Measurements from ENCODE around the gene SSH3.

SSH3 gene

GRCh38 chr11:67301951-67302516 lies 1.3 kb upstream of the SSH3 start:
- Histone ChIP-seq H3K27me3 (ENCODE audit: low read length) (no peaks in the 10 kb centered on the region), H3K4me3 (ENCODE audit: insufficient read depth, low read length, poor library complexity, severe bottlenecking) (no peak overlapping the region), H3K9me3 (ENCODE audit: insufficient read depth, low read length) (no peaks in the 10 kb centered on the region), H4K20me1 (ENCODE audit: low read depth, low read length) (no peaks in the 10 kb centered on the region), H3K36me3 (ENCODE audit: low read length) (no peaks in the 10 kb centered on the region; the same call in 1 of the 2 replicates), H3K9ac (ENCODE audit: low read length) (no peak overlapping the region), H3K27ac (ENCODE audit: low read depth, low read length) (no peak overlapping the region), H3K79me2 (ENCODE audit: insufficient read depth, low read length) (no peaks in the 10 kb centered on the region), H2AFZ (ENCODE audit: low read depth, low read length, severe bottlenecking) (no peak overlapping the region), H3K9me2 (replicated peaks; ENCODE audit: insufficient read depth, low read length) (no peaks in the 10 kb centered on the region), H3F3A (ENCODE audit: insufficient read depth) (no peaks in the 10 kb centered on the region), H3K4me2 (ENCODE audit: low read depth, low read length, poor library complexity, severe bottlenecking) (no peak overlapping the region)
- TF ChIP-seq CTCF (IDR thresholded peaks at IDR 0.05; ENCODE audit: insufficient read depth, low read length, poor library complexity, severe bottlenecking) (no peak), EZH2phosphoT487 (conservative IDR thresholded peaks at IDR 0.05; ENCODE audit: low read length) (no peak)

GRCh38 chr11:67302571-67303131 lies 679 bp upstream of the SSH3 start:
- Histone ChIP-seq H4K20me1 (ENCODE audit: low read depth, low read length) (no peaks in the 10 kb centered on the region), H3K9me2 (replicated peaks; ENCODE audit: insufficient read depth, low read length) (no peaks in the 10 kb centered on the region), H3F3A (ENCODE audit: insufficient read depth) (no peaks in the 10 kb centered on the region), H3K36me3 (ENCODE audit: low read length) (no peaks in the 10 kb centered on the region; the same call in 1 of the 2 replicates), H3K9me3 (ENCODE audit: insufficient read depth, low read length) (no peaks in the 10 kb centered on the region), H3K4me2 (ENCODE audit: low read depth, low read length, poor library complexity, severe bottlenecking) (no peak overlapping the region), H3K4me3 (ENCODE audit: insufficient read depth, low read length, poor library complexity, severe bottlenecking) (no peak overlapping the region), H3K27ac (ENCODE audit: low read depth, low read length) (no peak overlapping the region), H3K27me3 (ENCODE audit: low read length) (no peaks in the 10 kb centered on the region), H2AFZ (ENCODE audit: low read depth, low read length, severe bottlenecking) (no peak overlapping the region), H3K9ac (ENCODE audit: low read length) (no peak overlapping the region), H3K79me2 (ENCODE audit: insufficient read depth, low read length) (no peaks in the 10 kb centered on the region)
- TF ChIP-seq EZH2phosphoT487 (conservative IDR thresholded peaks at IDR 0.05; ENCODE audit: low read length) (no peak), CTCF (IDR thresholded peaks at IDR 0.05; ENCODE audit: insufficient read depth, low read length, poor library complexity, severe bottlenecking) (no peak)

GRCh38 chr11:67303835-67304411 lies 593 bp downstream of the SSH3 start:
- Histone ChIP-seq H3K4me3 (ENCODE audit: insufficient read depth, low read length, poor library complexity, severe bottlenecking) (no peak overlapping the region), H3K4me2 (ENCODE audit: low read depth, low read length, poor library complexity, severe bottlenecking) (no peak overlapping the region), H3K9ac (ENCODE audit: low read length) (no peak overlapping the region), H4K20me1 (ENCODE audit: low read depth, low read length) (no peaks in the 10 kb centered on the region), H2AFZ (ENCODE audit: low read depth, low read length, severe bottlenecking) (no peak overlapping the region), H3K36me3 (ENCODE audit: low read length) (no peaks in the 10 kb centered on the region), H3K79me2 (ENCODE audit: insufficient read depth, low read length) (no peaks in the 10 kb centered on the region), H3K9me3 (ENCODE audit: insufficient read depth, low read length) (no peaks in the 10 kb centered on the region), H3K27me3 (ENCODE audit: low read length) (no peaks in the 10 kb centered on the region), H3K9me2 (replicated peaks; ENCODE audit: insufficient read depth, low read length) (no peaks in the 10 kb centered on the region), H3K27ac (ENCODE audit: low read depth, low read length) (no peak overlapping the region), H3F3A (ENCODE audit: insufficient read depth) (no peaks in the 10 kb centered on the region)
- no peak for TF ChIP-seq EZH2phosphoT487 (conservative IDR thresholded peaks at IDR 0.05; ENCODE audit: low read length)

GRCh38 chr11:67304511-67305113 lies 1.3 kb downstream of the SSH3 start:
- H3F3A ChIP-seq (ENCODE audit: insufficient read depth) = no peaks in the 10 kb centered on the region
- no peak overlapping the region for H3K4me2 ChIP-seq (ENCODE audit: low read depth, low read length, poor library complexity, severe bottlenecking)
- H3K9me3 ChIP-seq (ENCODE audit: insufficient read depth, low read length) = no peaks in the 10 kb centered on the region
- no peak for TF ChIP-seq CTCF (IDR thresholded peaks at IDR 0.05; ENCODE audit: insufficient read depth, low read length, poor library complexity, severe bottlenecking)
- TF ChIP-seq EZH2phosphoT487 (conservative IDR thresholded peaks at IDR 0.05; ENCODE audit: low read length) = no peak
- H3K9me2 ChIP-seq (replicated peaks; ENCODE audit: insufficient read depth, low read length) = no peaks in the 10 kb centered on the region
- H3K27ac ChIP-seq (ENCODE audit: low read depth, low read length) = no peak overlapping the region
- H2AFZ ChIP-seq (ENCODE audit: low read depth, low read length, severe bottlenecking) = no peak overlapping the region
- no peaks in the 10 kb centered on the region for H3K36me3 ChIP-seq (ENCODE audit: low read length)
- H3K9ac ChIP-seq (ENCODE audit: low read length) = no peak overlapping the region
- no peaks in the 10 kb centered on the region for H3K27me3 ChIP-seq (ENCODE audit: low read length)
- no peaks in the 10 kb centered on the region for H3K79me2 ChIP-seq (ENCODE audit: insufficient read depth, low read length)
- H3K4me3 ChIP-seq (ENCODE audit: insufficient read depth, low read length, poor library complexity, severe bottlenecking) = no peak overlapping the region
- no peaks in the 10 kb centered on the region for H4K20me1 ChIP-seq (ENCODE audit: low read depth, low read length)

Measured in SU-DHL-6 (cell line).